ENCODE data around the gene ATP11A.

The ATP11A gene

DNA sequence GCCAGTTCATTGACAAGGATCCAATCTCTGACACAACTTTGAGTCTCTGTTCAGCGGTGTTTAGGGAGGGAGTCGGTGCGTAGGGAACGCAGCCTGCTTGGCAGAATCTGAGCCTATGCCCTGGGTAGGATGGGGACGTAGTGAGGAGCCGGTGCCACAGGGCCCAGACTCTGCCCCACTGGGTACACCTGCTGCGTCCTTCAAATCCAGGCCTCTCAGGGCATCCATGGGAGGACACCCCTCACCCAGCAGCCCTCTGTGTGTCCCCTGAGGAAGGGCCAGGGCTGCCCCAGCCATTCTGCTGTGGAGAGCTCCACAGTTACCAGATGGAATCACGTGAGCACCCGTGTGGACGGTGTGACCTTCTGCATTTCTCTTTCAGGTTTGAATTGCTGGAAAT, 146.0 kb downstream of the ATP11A start:
- Histone ChIP-seq H2AFZ (ENCODE audit: low read depth) (no peak overlapping the region), H3K9ac (no peak overlapping the region), H3K4me3 (IDR thresholded peaks at IDR 0.05; ENCODE audit: insufficient read depth, low read depth, low read length) (no peak overlapping the region), H3K27me3 (ENCODE audit: insufficient read depth, low read depth) (no peaks in the 10 kb centered on the region), H3K4me1 (ENCODE audit: low read depth, poor library complexity, severe bottlenecking) (no peaks in the 10 kb centered on the region), H4K20me1 (ENCODE audit: insufficient read depth) (no peaks in the 10 kb centered on the region), H3K36me3 (ENCODE audit: insufficient read depth) (no peaks in the 10 kb centered on the region), H3K4me2 (no peak overlapping the region), H3K79me2 (ENCODE audit: insufficient read depth, low read depth) (no peaks in the 10 kb centered on the region), H3K27ac (no peak overlapping the region)
- TF ChIP-seq, protein P1, sequence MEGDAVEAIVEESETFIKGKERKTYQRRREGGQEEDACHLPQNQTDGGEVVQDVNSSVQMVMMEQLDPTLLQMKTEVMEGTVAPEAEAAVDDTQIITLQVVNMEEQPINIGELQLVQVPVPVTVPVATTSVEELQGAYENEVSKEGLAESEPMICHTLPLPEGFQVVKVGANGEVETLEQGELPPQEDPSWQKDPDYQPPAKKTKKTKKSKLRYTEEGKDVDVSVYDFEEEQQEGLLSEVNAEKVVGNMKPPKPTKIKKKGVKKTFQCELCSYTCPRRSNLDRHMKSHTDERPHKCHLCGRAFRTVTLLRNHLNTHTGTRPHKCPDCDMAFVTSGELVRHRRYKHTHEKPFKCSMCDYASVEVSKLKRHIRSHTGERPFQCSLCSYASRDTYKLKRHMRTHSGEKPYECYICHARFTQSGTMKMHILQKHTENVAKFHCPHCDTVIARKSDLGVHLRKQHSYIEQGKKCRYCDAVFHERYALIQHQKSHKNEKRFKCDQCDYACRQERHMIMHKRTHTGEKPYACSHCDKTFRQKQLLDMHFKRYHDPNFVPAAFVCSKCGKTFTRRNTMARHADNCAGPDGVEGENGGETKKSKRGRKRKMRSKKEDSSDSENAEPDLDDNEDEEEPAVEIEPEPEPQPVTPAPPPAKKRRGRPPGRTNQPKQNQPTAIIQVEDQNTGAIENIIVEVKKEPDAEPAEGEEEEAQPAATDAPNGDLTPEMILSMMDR (conservative IDR thresholded peaks at IDR 0.05; ENCODE audit: low read depth, low read length): no peak

DNA sequence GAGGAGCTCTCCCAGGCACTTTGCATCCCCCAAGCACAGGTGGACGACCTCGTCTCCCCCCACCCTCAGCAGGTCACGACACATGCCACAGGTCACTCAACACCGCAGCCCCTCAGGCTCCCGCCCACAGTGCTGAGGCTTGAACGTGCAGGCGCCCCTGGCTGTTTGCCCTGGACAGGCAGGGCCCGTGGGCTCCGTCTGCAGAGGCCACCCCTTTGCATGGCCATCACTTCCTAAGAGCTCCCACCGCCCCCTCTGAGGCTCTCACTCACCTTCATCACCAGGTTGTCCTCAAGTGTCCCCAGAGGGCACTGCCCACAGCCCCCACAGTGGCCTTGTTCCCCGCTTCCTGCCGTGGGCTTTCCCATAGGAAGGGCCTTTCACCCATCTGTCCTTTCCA, 147.1 kb downstream of the ATP11A start:
- Histone ChIP-seq H3K4me1 (ENCODE audit: low read depth, poor library complexity, severe bottlenecking) (peaks cover 3% of the 10 kb centered on the region), H3K4me3 (IDR thresholded peaks at IDR 0.05; ENCODE audit: insufficient read depth, low read depth, low read length) (no peak overlapping the region), H3K36me3 (ENCODE audit: insufficient read depth) (no peaks in the 10 kb centered on the region), H3K9ac (no peak overlapping the region), H3K79me2 (ENCODE audit: insufficient read depth, low read depth) (no peaks in the 10 kb centered on the region), H3K4me2 (no peak overlapping the region), H4K20me1 (ENCODE audit: insufficient read depth) (no peaks in the 10 kb centered on the region), H3K27ac (no peak overlapping the region), H3K27me3 (ENCODE audit: insufficient read depth, low read depth) (no peaks in the 10 kb centered on the region), H2AFZ (ENCODE audit: low read depth) (no peak overlapping the region)
- TF ChIP-seq, protein P1 (conservative IDR thresholded peaks at IDR 0.05; ENCODE audit: low read depth, low read length): no peak

DNA sequence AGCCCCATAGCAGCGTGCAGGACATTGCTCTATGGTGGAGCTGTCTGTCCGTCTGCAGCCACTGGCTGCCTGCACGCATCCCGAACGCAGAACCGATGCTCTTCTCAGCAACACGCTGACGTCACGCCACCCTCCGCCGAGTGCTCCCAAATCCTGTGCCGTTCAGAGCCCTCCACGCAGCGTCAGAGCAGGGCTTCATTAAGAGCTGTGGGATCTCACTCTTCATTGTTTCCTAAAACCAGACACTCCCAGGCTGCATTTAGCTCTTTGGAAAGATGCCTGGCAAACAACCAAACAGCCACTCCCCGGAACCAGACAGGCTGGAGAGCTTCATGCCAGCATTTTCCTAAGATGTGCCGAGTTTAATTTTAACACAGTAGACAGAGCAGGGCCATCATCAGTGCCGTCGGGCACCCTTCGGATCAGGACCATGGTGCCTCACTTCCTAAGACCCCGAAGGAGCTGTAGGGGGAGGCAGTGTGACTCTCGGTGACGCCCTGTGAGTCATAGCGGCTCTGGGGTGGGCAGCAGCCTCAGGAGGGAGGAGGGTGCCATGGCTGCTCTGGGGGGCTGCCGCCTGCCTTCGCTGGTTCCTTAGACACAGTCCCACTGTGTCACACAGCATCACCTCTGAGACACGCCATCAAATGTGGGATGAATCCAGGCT, 147.7 kb downstream of the ATP11A start:
- H3K27me3 ChIP-seq (ENCODE audit: insufficient read depth, low read depth): no peaks in the 10 kb centered on the region
- H3K79me2 ChIP-seq (ENCODE audit: insufficient read depth, low read depth): no peaks in the 10 kb centered on the region
- no peak overlapping the region for H3K9ac ChIP-seq
- no peak overlapping the region for H3K27ac ChIP-seq
- peaks cover 9% of the 10 kb centered on the region for H3K4me1 ChIP-seq (ENCODE audit: low read depth, poor library complexity, severe bottlenecking)
- H3K36me3 ChIP-seq (ENCODE audit: insufficient read depth): no peaks in the 10 kb centered on the region
- no peak overlapping the region for H3K4me2 ChIP-seq
- H2AFZ ChIP-seq (ENCODE audit: low read depth): no peak overlapping the region
- TF ChIP-seq, protein P1 (conservative IDR thresholded peaks at IDR 0.05; ENCODE audit: low read depth, low read length): no peak
- H4K20me1 ChIP-seq (ENCODE audit: insufficient read depth): no peaks in the 10 kb centered on the region
- no peak overlapping the region for H3K4me3 ChIP-seq (IDR thresholded peaks at IDR 0.05; ENCODE audit: insufficient read depth, low read depth, low read length)

DNA sequence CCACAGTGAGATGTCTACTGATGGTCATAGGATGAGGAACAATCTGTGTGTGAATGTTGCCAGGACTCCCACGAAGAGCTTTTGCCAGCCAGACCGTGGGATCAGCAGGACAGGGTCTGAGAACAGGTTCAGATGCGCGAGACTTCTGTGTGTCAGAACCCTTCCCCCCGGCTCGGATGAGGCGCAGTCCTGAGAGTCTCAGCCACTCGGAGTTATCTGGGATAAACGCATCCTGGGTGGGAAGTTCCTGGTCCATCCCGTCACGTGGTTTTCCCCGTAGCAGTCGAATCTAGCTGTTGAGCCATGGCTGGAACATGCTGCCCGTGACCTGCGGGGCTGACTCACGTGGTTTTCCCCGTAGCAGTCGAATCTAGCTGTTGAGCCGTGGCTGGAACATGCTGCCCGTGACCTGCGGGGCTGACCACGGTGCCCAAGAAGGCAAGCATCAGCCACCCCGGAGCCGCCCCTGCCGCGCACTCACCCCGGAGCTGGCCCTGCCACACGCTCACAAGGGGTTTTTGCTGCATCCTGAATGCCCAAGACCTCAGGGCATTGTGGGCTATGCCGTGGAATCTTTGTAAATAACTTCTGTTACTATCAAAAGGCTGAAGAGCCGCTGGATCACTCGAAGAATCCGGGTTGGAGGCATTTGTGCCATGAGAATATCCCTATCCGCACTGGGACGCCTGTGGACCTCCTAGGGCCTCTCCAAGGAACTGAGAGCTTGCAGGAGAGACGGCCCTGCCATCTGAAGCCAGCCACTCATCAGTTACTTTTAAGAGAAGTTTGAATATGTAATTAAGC, 148.4 kb downstream of the ATP11A start:
- Histone ChIP-seq H3K4me3 (IDR thresholded peaks at IDR 0.05; ENCODE audit: insufficient read depth, low read depth, low read length) (no peak overlapping the region), H3K36me3 (ENCODE audit: insufficient read depth) (no peaks in the 10 kb centered on the region)

More for the DNA sequence above, 148.4 kb downstream of the ATP11A start:
- Histone ChIP-seq H3K4me1 (ENCODE audit: low read depth, poor library complexity, severe bottlenecking) (peaks cover 9% of the 10 kb centered on the region), H3K27ac (no peak overlapping the region), H3K9ac (no peak overlapping the region), H3K27me3 (ENCODE audit: insufficient read depth, low read depth) (no peaks in the 10 kb centered on the region), H3K4me2 (no peak overlapping the region), H4K20me1 (ENCODE audit: insufficient read depth) (no peaks in the 10 kb centered on the region), H2AFZ (ENCODE audit: low read depth) (no peak overlapping the region), H3K79me2 (ENCODE audit: insufficient read depth, low read depth) (no peaks in the 10 kb centered on the region)
- TF ChIP-seq, protein P1 (conservative IDR thresholded peaks at IDR 0.05; ENCODE audit: low read depth, low read length): no peak
